ENCODE data around the gene FUT6. TPM values are rescaled to one million over a fixed set of nuclear protein-coding genes. Genes with fewer than 3 reads are reported as not detected.
A peak's percentile ranks its signal among the peaks of the same experiment; 100 is the strongest.

Gene FUT6
- total RNA-seq, 4 donors from 2014 or later = 90.8 to 329 (median 210) TPM

DNA sequence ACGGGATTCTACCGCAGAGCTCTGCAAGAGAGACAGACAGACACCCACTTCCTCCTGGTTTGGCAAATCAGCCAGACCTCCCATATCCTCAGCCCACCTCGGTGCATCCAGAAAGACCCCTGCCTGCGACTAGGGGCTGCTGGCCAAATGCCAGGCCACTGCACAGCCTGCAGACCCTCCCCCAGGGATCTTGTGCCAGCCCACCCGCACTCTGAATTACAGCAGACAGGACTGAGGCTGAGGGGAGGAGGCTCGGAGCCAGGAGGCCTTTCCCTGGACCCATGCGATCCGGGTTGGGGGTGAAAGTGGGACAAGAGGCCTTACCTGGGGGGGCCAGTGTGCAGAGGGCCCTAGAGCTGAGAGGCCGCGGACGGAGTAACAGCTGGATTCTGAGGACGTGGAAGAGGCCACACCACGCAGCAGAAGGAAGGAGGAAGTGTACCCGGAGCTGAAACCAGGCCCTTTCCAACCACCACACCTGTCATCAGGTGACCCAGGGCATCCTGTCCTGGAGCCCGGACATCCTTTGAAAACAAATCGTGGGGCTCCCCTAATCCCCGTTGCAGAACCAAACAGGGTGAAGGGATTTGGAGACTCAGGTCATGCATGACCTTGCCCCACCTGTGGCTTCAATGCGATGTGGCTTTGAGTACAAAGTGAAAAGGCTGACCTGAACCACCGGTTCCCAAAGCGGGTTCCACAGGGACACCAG lies 993 bp downstream of the FUT6 start:
- Histone ChIP-seq H3K4me1 (peaks cover 0 to 24% (median 2%) of the 10 kb centered on the region in 4 donors), H3K27me3 (no peaks in the 10 kb centered on the region), H3K27ac (peak overlapping the region in 3 of 4 donors; percentile 73 to 91 (median 88)), H3K36me3 (peaks cover 0 to 27% (median 0%) of the 10 kb centered on the region in 3 donors), H3K4me3 (peak overlapping the region in 3 of 4 donors; percentile 27 to 59 (median 52)), H3K9me3 (no peaks in the 10 kb centered on the region)
- TF ChIP-seq POLR2A (IDR thresholded peaks at IDR 0.05) = peak; percentile 66 to 75
- TF ChIP-seq, protein P1, sequence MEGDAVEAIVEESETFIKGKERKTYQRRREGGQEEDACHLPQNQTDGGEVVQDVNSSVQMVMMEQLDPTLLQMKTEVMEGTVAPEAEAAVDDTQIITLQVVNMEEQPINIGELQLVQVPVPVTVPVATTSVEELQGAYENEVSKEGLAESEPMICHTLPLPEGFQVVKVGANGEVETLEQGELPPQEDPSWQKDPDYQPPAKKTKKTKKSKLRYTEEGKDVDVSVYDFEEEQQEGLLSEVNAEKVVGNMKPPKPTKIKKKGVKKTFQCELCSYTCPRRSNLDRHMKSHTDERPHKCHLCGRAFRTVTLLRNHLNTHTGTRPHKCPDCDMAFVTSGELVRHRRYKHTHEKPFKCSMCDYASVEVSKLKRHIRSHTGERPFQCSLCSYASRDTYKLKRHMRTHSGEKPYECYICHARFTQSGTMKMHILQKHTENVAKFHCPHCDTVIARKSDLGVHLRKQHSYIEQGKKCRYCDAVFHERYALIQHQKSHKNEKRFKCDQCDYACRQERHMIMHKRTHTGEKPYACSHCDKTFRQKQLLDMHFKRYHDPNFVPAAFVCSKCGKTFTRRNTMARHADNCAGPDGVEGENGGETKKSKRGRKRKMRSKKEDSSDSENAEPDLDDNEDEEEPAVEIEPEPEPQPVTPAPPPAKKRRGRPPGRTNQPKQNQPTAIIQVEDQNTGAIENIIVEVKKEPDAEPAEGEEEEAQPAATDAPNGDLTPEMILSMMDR (IDR thresholded peaks at IDR 0.05) = no peak
- DNase-seq = peak in 1 of 3 donors; percentile 79

DNA sequence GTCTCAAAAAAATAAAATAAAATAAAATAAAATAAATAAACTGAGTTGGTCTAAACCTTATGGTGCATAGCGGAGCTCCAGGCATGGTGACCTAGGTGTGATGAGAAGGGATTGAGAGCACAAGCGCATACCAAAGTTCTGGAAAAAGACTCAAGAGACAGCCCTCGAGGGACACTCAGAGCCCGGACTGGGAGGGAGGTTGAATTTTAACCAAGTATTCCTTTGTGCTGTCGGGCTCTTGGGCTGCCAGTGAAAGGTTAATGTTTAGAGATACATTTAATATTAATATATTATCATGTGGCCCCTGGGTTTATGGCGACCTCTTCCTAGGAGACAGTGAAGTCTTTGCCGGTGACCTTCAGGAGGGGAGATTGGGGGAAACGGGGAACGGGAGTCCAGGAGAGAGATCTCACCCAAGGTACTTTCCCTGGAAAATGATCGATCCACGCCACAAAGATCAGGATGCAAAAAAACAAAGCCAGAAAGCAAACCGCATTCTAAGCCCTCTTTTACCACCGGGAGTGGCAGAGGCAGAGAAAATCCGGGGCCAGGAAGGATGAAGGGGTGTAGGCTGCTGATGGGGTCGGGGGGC lies 1.6 kb downstream of the FUT6 start:
- TF ChIP-seq POLR2A (IDR thresholded peaks at IDR 0.05) = peak in 1 of 2 donors; percentile 9
- TF ChIP-seq, protein P1 (IDR thresholded peaks at IDR 0.05) = no peak
- no peak for DNase-seq
- Histone ChIP-seq H3K4me1 (peaks cover 0 to 24% (median 2%) of the 10 kb centered on the region in 4 donors), H3K27me3 (no peaks in the 10 kb centered on the region), H3K9me3 (no peaks in the 10 kb centered on the region), H3K4me3 (peak overlapping the region in 3 of 4 donors; percentile 27 to 59 (median 52)), H3K36me3 (peaks cover 0 to 21% (median 0%) of the 10 kb centered on the region in 3 donors), H3K27ac (peak overlapping the region in 3 of 4 donors; percentile 73 to 91 (median 88))

DNA sequence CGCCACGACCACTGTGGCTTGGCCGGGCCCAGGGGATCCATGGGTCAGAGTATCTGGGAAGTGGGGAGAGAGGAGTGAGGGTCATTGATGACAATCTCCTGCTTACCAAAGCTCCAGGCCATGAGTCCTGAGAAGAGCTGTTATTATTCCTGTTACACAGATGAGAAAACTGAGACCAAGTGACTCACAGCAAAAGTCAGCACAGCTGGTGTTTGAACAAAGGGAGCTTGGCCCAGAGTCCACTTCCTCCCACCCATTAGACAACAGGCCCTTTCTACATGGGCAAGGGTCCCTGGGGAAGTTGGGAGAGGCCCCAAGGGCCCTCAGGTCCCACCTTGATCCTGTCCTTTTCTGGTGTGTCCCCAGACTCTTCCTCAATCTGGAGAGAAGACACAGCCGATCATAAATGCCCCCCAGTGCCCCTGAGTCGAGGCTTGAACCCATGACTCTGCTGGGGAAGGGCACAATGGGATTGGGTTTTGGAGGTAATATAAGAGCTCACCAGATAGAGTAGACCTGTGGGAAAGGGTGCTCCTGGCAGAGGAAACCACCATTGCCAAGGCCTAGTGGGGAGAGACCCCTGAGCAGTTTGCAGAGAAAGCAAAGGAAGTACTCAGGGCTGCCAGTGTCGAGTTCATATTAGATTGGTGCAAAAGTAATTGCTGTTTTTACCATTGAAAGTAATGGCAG lies 6.8 kb downstream of the FUT6 start:
- H3K4me3 ChIP-seq = no peak overlapping the region
- DNase-seq = no peak
- no peaks in the 10 kb centered on the region for H3K27me3 ChIP-seq
- no peaks in the 10 kb centered on the region for H3K9me3 ChIP-seq
- no peak for TF ChIP-seq POLR2A (IDR thresholded peaks at IDR 0.05)
- TF ChIP-seq, protein P1 (IDR thresholded peaks at IDR 0.05) = no peak
- peaks cover 0 to 23% (median 0%) of the 10 kb centered on the region in 3 donors for H3K36me3 ChIP-seq
- H3K4me1 ChIP-seq = peaks cover 0 to 27% (median 9%) of the 10 kb centered on the region in 4 donors
- no peak overlapping the region for H3K27ac ChIP-seq

DNA sequence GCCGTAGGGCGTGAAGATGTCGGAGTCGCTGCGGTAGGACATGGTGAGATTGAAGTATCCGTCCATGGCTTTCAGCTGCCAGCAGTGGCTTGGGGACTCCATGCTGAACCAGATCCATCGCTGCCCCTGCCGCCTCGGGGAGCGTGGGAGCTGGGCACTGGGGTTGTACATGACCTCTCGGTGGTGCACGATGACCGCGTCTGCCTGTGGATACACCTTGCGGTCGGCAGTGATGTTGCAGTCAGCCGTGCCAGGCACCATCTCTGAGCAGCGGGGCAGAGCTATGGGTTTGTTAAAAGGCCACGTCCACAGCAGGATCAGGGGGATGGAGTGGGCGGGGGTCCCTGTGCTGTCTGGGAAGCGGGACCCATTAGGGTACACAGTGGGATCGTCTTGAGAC lies 7.4 kb downstream of the FUT6 start:
- no peak for DNase-seq
- Histone ChIP-seq H3K36me3 (peaks cover 0 to 23% (median 0%) of the 10 kb centered on the region in 3 donors), H3K27me3 (no peaks in the 10 kb centered on the region), H3K27ac (no peak overlapping the region), H3K4me3 (no peak overlapping the region), H3K9me3 (no peaks in the 10 kb centered on the region), H3K4me1 (peaks cover 0 to 31% (median 9%) of the 10 kb centered on the region in 4 donors)
- TF ChIP-seq POLR2A (IDR thresholded peaks at IDR 0.05) = no peak
- TF ChIP-seq, protein P1 (IDR thresholded peaks at IDR 0.05) = no peak

DNA sequence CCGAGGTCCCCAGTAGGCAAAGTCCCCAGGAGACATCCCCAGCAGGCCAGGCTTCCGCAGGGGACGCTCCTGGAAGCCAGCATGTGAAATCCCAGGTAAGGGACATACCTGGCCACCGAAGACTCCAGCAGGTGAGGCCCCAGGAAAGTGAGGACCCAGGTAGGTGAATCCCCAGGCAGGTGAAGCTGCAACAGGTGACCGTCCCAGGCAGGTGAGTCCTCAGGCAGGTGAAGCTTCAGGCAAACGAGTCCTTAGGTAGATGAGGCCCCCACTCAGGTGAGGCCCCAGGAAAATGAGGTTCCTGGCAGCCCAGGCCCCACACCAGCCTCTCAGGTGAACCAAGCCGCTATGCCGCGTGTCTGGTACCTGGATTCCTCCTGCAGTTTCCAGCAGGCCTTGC lies 8.3 kb downstream of the FUT6 start:
- DNase-seq = no peak
- Histone ChIP-seq H3K4me1 (peaks cover 0 to 39% (median 9%) of the 10 kb centered on the region in 4 donors), H3K27me3 (no peaks in the 10 kb centered on the region), H3K9me3 (no peaks in the 10 kb centered on the region), H3K4me3 (peak overlapping the region in 1 of 4 donors; percentile 14), H3K36me3 (peaks cover 0 to 23% (median 0%) of the 10 kb centered on the region in 3 donors), H3K27ac (no peak overlapping the region)
- TF ChIP-seq, protein P1 (IDR thresholded peaks at IDR 0.05) = no peak
- TF ChIP-seq POLR2A (IDR thresholded peaks at IDR 0.05) = no peak
